ENCODE results near the gene AGPAT3. TPM values are rescaled to one million over a fixed set of nuclear protein-coding genes. Genes with fewer than 3 reads are reported as not detected.

Gene AGPAT3
- total RNA-seq, 1 donor from 2014 or later: 50.5 TPM

DNA sequence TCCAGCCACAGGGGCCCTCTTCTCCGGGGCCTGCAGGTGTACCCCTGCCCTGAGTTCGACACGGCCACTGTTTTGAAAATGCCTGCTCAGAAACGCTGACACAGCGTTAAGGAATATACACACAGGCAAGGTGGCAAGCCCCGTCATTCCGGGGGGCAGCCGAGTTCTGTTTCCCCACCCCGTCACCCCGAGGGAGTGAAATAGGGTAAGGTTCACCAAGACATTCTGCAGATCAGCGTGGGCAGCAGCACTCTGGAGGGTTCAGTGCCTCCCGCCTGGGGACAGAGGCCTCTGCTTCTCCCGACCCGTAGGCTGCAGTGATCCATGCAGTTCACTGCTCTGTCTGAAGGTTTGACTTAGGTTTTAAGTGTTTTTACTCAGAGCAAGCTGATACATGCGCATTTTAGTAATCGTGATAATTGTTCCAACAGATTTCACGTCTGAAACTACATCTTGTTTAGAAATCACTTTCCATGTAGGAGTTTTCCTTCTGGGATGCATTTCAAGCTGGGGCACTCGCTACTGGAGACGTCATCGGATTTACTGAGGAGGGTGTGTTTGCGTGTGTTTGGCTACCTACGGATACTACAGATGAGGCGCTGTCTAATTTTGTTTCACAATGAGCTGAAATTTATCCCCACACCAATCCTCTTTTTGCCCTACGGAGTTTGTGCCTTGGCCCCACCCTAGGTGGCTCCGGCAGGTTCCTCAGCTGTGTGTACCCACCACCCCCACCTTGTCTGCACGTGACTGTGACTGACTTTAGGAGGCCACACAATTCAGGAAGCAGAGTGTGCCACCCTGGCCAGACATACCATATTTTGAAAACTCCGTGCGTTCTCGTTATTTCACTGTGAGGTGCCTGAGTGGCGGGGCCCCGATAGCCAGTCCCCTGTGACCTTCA is 63.5 kb downstream of the AGPAT3 start:
- Mint-ChIP-seq H3K4me1 (ENCODE audit: low read depth) (peaks cover 9% of the 10 kb centered on the region), H3K9me3 (ENCODE audit: low read depth) (no peaks in the 10 kb centered on the region), H3K4me3 (ENCODE audit: low read depth) (no peak overlapping the region), H3K36me3 (ENCODE audit: insufficient read depth) (peaks cover 4% of the 10 kb centered on the region), H3K27me3 (no peaks in the 10 kb centered on the region), H3K27ac (peak overlapping the region; percentile 19)
- no peak for TF ChIP-seq CTCF (IDR thresholded peaks at IDR 0.05; ENCODE audit: unreplicated experiment)
- no peak for DNase-seq (ENCODE audit: low spot score, unreplicated experiment)

GRCh38 chr21:43929217-43929971 is 64.4 kb downstream of the AGPAT3 start:
- Mint-ChIP-seq H3K4me3 (ENCODE audit: low read depth) (no peak overlapping the region), H3K27me3 (no peaks in the 10 kb centered on the region), H3K27ac (no peak overlapping the region), H3K36me3 (ENCODE audit: insufficient read depth) (peaks cover 4% of the 10 kb centered on the region), H3K9me3 (ENCODE audit: low read depth) (no peaks in the 10 kb centered on the region), H3K4me1 (ENCODE audit: low read depth) (peaks cover 9% of the 10 kb centered on the region)
- TF ChIP-seq CTCF (IDR thresholded peaks at IDR 0.05; ENCODE audit: unreplicated experiment): no peak
- DNase-seq (ENCODE audit: low spot score, unreplicated experiment): no peak

- DNase-seq (ENCODE audit: low spot score, unreplicated experiment): no peak
- Mint-ChIP-seq H3K27ac (no peak overlapping the region), H3K9me3 (ENCODE audit: low read depth) (no peaks in the 10 kb centered on the region), H3K36me3 (ENCODE audit: insufficient read depth) (peaks cover 4% of the 10 kb centered on the region), H3K27me3 (no peaks in the 10 kb centered on the region), H3K4me1 (ENCODE audit: low read depth) (peaks cover 9% of the 10 kb centered on the region), H3K4me3 (ENCODE audit: low read depth) (no peak overlapping the region)
- TF ChIP-seq CTCF (IDR thresholded peaks at IDR 0.05; ENCODE audit: unreplicated experiment): no peak
Observed at GRCh38 chr21:43930074-43930847, 65.2 kb downstream of the AGPAT3 start.

- peaks cover 9% of the 10 kb centered on the region for H3K4me1 Mint-ChIP-seq (ENCODE audit: low read depth)
- no peak for DNase-seq (ENCODE audit: low spot score, unreplicated experiment)
- H3K4me3 Mint-ChIP-seq (ENCODE audit: low read depth): no peak overlapping the region
- no peaks in the 10 kb centered on the region for H3K27me3 Mint-ChIP-seq
- peaks cover 4% of the 10 kb centered on the region for H3K36me3 Mint-ChIP-seq (ENCODE audit: insufficient read depth)
- no peaks in the 10 kb centered on the region for H3K9me3 Mint-ChIP-seq (ENCODE audit: low read depth)
- no peak overlapping the region for H3K27ac Mint-ChIP-seq
- no peak for TF ChIP-seq CTCF (IDR thresholded peaks at IDR 0.05; ENCODE audit: unreplicated experiment)
Observed at GRCh38 chr21:43930848-43931375, 65.9 kb downstream of the AGPAT3 start.

DNA sequence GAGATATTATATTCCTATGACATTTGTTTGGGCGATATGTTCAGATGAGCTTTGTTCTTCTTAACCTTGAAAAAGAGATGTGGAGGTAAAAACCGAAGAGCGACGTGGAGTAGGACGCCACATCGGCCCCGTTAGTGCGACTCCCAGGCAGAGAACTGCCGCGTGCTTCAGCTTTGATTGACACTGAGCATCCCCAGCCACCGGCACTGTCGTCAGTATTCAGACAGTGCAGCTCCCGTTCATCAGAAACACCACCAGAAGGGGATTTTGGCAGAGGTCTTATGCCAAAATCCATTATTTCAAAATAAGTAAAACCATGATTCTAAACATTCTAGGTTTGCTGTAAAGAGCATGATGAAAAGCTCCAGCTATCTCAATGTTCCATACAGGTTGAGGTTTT is 66.5 kb downstream of the AGPAT3 start:
- no peak overlapping the region for H3K4me3 Mint-ChIP-seq (ENCODE audit: low read depth)
- peaks cover 4% of the 10 kb centered on the region for H3K36me3 Mint-ChIP-seq (ENCODE audit: insufficient read depth)
- TF ChIP-seq CTCF (IDR thresholded peaks at IDR 0.05; ENCODE audit: unreplicated experiment): no peak
- H3K27me3 Mint-ChIP-seq: no peaks in the 10 kb centered on the region
- H3K4me1 Mint-ChIP-seq (ENCODE audit: low read depth): peaks cover 9% of the 10 kb centered on the region
- H3K9me3 Mint-ChIP-seq (ENCODE audit: low read depth): no peaks in the 10 kb centered on the region
- no peak overlapping the region for H3K27ac Mint-ChIP-seq
- no peak for DNase-seq (ENCODE audit: low spot score, unreplicated experiment)
